Mucosa of descending colon (tissue), 3 donors: Measurements from ENCODE around the gene TP53I11. TPM values are rescaled to one million over a fixed set of nuclear protein-coding genes. Genes with fewer than 3 reads are reported as not detected.
A peak's percentile ranks its signal among the peaks of the same experiment; 100 is the strongest.

Experiments used
- ATAC-seq: fragments of 200-7000 bp; cut with Tn5 transposase; one replicate; pipeline ENCODE4 v1.9.1; 2020; ENCODE audit warnings: mild to moderate bottlenecking, moderate library complexity
- DNase-seq, 3 donors: peaks; one replicate each; pipeline ENCODE4 v3.0.0-alpha.2; 2020
- H3K36me3 ChIP-seq: fragments of 200-600 bp; one replicate; pipeline ENCODE4 v1.8.0; 2021; ENCODE audit warnings: low read depth, mild to moderate bottlenecking
- H3K4me1 ChIP-seq: fragments of 200-600 bp; one replicate; pipeline ENCODE4 v1.8.0; 2021; ENCODE audit warnings: low read depth, mild to moderate bottlenecking
- H3K4me3 ChIP-seq: fragments of 200-600 bp; one replicate; pipeline ENCODE4 v1.8.0; 2021; ENCODE audit warnings: mild to moderate bottlenecking
- H3K9me3 ChIP-seq: fragments of 200-600 bp; one replicate; pipeline ENCODE4 v1.8.0; 2021; ENCODE audit warnings: mild to moderate bottlenecking
- CTCF ChIP-seq: fragments of 200-600 bp; IDR thresholded peaks from one replicate; pipeline ENCODE4 v1.8.0; 2022; ENCODE audit warnings: antibody characterized with exemption, mild to moderate bottlenecking
- intact Hi-C, 2 donors: fragments of 100-400 bp; cut with DNase I in 1 of 2; cut with micrococcal nuclease in 1 of 2; formaldehyde crosslinking; loops; one replicate each; pipeline versions ENCODE4 v1.11.0 to v1.11.1; 2022; cut with DNase I, micrococcal nuclease
- total RNA-seq, 3 donors: library from RNA; stranded (reverse); fragmentation: NEBNext Ultra II Directional in 2 of 3; extraction: Animal tissue kit (Norgen Biotek cat#: 25700) in 2 of 3; gene quantifications; one replicate each; pipeline versions ENCODE4 v1.2.1 to v1.2.4, GENCODE V29; 2021 to 2023
- donor health status: DM: no; HTN: no; CAD: no; lungs with moderate emphysema.
- donor health status: DM: no; HTN: no; CAD: no.
- donor health status: DM: no; HTN: yes; CAD: no.

Gene TP53I11
- total RNA-seq, 3 donors from 2014 or later = 48.4 to 95.9 (median 91.9) TPM

- DNase-seq = no peak
- no peaks in the 10 kb centered on the region for H3K9me3 ChIP-seq
- TF ChIP-seq CTCF = no peak
- peaks cover 23% of the 10 kb centered on the region for H3K4me1 ChIP-seq
- intact Hi-C loops = no loop called here
- peak; percentile 23 for ATAC-seq
- H3K36me3 ChIP-seq = no peaks in the 10 kb centered on the region
- H3K4me3 ChIP-seq = no peak overlapping the region
Observed at GRCh38 chr11:44943696-44944095, 7.0 kb downstream of the TP53I11 start.

GRCh38 chr11:44943118-44943517 lies 7.6 kb downstream of the TP53I11 start:
- intact Hi-C loops = no loop called here
- Histone ChIP-seq H3K36me3 (no peaks in the 10 kb centered on the region), H3K9me3 (no peaks in the 10 kb centered on the region), H3K4me1 (peaks cover 17% of the 10 kb centered on the region), H3K4me3 (no peak overlapping the region)
- DNase-seq = peak in 2 of 3 donors; percentile 57 to 71
- no peak for TF ChIP-seq CTCF
- ATAC-seq = peak; percentile 76

- ATAC-seq = no peak
- TF ChIP-seq CTCF = no peak
- Histone ChIP-seq H3K9me3 (no peaks in the 10 kb centered on the region), H3K4me3 (no peak overlapping the region), H3K4me1 (peaks cover 16% of the 10 kb centered on the region), H3K36me3 (no peaks in the 10 kb centered on the region)
- DNase-seq = no peak
- intact Hi-C loops = no loop called here
Observed at GRCh38 chr11:44942029-44942955, 8.4 kb downstream of the TP53I11 start.

- no peak overlapping the region for H3K4me3 ChIP-seq
- ATAC-seq = no peak
- intact Hi-C loops = no loop called here
- no peak for DNase-seq
- no peaks in the 10 kb centered on the region for H3K36me3 ChIP-seq
- peaks cover 14% of the 10 kb centered on the region for H3K4me1 ChIP-seq
- no peaks in the 10 kb centered on the region for H3K9me3 ChIP-seq
- no peak for TF ChIP-seq CTCF
Observed at GRCh38 chr11:44941259-44942021, 9.2 kb downstream of the TP53I11 start.

- Histone ChIP-seq H3K9me3 (no peaks in the 10 kb centered on the region), H3K4me3 (no peak overlapping the region), H3K4me1 (peaks cover 14% of the 10 kb centered on the region), H3K36me3 (no peaks in the 10 kb centered on the region)
- intact Hi-C loops = no loop called here
- DNase-seq (no peak), ATAC-seq (no peak)
- TF ChIP-seq CTCF = no peak
Observed at GRCh38 chr11:44940835-44941234, 9.8 kb downstream of the TP53I11 start.
